ENCODE data around the gene TNRC6A. TPM values are rescaled to one million over a fixed set of nuclear protein-coding genes. Genes with fewer than 3 reads are reported as not detected.
A peak's percentile ranks its signal among the peaks of the same experiment; 100 is the strongest.

The TNRC6A gene
- total and polyA plus RNA-seq, 12 donors: 32.0 to 83.3 (median 54.0) TPM

DNA sequence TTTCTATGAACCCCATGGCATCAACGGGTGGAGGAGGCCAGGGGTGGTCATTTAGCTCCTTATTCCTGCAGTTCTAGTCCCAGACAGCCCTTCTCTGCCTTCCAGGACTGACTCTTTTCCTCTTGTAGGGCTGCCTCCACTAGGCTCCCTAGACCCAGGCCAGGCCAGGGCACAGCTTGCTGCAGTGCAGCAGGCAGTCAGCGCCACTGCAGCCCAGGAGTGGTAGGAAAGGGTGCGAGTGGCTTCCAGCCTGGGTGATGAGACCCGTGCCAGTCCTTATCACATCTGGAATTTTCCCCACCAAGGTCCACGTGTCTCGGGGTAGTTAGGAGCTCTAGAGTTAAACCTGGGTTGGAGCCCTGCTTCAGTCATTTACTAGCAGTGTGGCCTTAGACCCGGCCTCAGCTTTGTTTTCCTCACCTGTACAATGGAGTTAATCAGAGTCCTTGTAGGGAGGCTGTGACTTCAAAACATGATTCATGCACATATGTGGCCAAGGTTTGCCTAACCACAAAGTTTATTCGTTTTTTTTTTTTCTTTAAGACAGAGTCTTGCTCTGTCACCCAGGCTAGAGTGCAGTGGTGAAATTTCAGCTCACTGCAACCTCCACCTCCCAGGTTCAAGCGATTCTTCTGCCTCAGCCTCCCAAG lies 121.0 kb downstream of the TNRC6A start:
- 62 to 74% (median 69%) methylated on average over 5 to 9 of the region's 9 CpGs for WGBS, 4 donors
- peaks cover 4 to 5% of the 10 kb centered on the region in 2 donors for H3K4me1 ChIP-seq (replicated peaks in 1 of 2)
- DNase-seq: peak in 1 of 7 donors; percentile 29
- no peaks in the 10 kb centered on the region for H3K27me3 ChIP-seq
- no peak overlapping the region for H3K27ac ChIP-seq
- TF ChIP-seq POLR2A (IDR thresholded peaks at IDR 0.05): no peak
- TF ChIP-seq, protein P1, sequence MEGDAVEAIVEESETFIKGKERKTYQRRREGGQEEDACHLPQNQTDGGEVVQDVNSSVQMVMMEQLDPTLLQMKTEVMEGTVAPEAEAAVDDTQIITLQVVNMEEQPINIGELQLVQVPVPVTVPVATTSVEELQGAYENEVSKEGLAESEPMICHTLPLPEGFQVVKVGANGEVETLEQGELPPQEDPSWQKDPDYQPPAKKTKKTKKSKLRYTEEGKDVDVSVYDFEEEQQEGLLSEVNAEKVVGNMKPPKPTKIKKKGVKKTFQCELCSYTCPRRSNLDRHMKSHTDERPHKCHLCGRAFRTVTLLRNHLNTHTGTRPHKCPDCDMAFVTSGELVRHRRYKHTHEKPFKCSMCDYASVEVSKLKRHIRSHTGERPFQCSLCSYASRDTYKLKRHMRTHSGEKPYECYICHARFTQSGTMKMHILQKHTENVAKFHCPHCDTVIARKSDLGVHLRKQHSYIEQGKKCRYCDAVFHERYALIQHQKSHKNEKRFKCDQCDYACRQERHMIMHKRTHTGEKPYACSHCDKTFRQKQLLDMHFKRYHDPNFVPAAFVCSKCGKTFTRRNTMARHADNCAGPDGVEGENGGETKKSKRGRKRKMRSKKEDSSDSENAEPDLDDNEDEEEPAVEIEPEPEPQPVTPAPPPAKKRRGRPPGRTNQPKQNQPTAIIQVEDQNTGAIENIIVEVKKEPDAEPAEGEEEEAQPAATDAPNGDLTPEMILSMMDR (IDR thresholded peaks at IDR 0.05): no peak
- intact Hi-C loops (cut with DNase I): no loop called here
- H3K36me3 ChIP-seq (replicated peaks in 1 of 2): no peaks in the 10 kb centered on the region
- H3K9me3 ChIP-seq (replicated peaks in 1 of 3): no peaks in the 10 kb centered on the region
- no peak overlapping the region for H3K4me3 ChIP-seq

DNA sequence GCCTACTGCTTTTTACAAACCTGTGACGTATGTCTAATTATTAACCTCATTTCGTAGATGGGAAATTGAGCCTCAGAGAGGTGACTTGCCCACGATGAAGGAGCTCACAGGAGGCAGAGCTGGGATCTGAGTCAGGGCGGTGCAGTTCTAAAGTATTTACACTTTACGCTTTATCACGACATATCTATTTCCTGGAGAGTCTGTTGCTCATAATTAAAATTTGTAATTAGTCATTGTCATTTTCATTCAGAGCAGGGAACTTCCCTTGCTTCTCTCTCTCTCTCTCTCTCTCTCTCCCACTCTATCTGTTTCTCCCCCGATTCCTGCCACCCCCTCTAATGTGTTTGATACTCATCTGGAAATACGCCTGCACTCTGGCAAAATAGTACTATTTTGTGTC lies 122.2 kb downstream of the TNRC6A start:
- WGBS, 4 donors: 64 to 76% (median 68%) methylated on average over 8 of the region's 8 CpGs
- peaks cover 4 to 5% of the 10 kb centered on the region in 2 donors for H3K4me1 ChIP-seq (replicated peaks in 1 of 2)
- H3K27ac ChIP-seq: no peak overlapping the region
- no peaks in the 10 kb centered on the region for H3K27me3 ChIP-seq
- intact Hi-C loops (cut with DNase I): no loop called here
- no peak for TF ChIP-seq POLR2A (IDR thresholded peaks at IDR 0.05)
- TF ChIP-seq, protein P1 (IDR thresholded peaks at IDR 0.05): no peak
- no peaks in the 10 kb centered on the region for H3K36me3 ChIP-seq (replicated peaks in 1 of 2)
- no peak overlapping the region for H3K4me3 ChIP-seq
- H3K9me3 ChIP-seq (replicated peaks in 1 of 3): no peaks in the 10 kb centered on the region
- peak in 1 of 7 donors; percentile 41 for DNase-seq

DNA sequence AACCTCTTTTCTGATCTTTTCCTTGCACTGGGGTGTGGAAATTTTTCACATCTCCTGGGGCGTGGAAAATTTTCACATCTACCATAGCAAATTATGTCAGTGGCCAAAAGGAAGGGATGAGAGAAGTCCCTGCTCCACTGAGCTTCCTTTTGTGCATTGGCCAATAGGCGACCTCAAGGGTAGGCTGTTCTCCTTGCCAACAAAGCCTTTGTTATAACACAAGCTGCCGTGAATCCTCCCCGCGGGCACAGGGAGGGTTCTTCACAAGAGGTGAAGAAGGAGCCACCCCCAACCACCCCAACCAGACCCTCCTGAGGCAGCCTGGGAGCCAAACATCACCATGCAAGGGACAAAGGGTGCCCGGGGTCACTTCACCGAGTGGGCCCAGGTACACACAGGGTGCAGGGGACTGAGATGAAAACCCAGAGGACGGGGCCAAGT lies 122.8 kb downstream of the TNRC6A start:
- no peak overlapping the region for H3K27ac ChIP-seq
- no peaks in the 10 kb centered on the region for H3K36me3 ChIP-seq (replicated peaks in 1 of 2)
- H3K9me3 ChIP-seq (replicated peaks in 1 of 3): no peaks in the 10 kb centered on the region
- DNase-seq: peak in 1 of 7 donors; percentile 53
- peaks cover 4 to 5% of the 10 kb centered on the region in 2 donors for H3K4me1 ChIP-seq (replicated peaks in 1 of 2)
- intact Hi-C loops (cut with DNase I): no loop called here
- H3K4me3 ChIP-seq: no peak overlapping the region
- TF ChIP-seq POLR2A (IDR thresholded peaks at IDR 0.05): no peak
- 68 to 73% (median 72%) methylated on average over 8 of the region's 8 CpGs for WGBS, 4 donors
- H3K27me3 ChIP-seq: no peaks in the 10 kb centered on the region

DNA sequence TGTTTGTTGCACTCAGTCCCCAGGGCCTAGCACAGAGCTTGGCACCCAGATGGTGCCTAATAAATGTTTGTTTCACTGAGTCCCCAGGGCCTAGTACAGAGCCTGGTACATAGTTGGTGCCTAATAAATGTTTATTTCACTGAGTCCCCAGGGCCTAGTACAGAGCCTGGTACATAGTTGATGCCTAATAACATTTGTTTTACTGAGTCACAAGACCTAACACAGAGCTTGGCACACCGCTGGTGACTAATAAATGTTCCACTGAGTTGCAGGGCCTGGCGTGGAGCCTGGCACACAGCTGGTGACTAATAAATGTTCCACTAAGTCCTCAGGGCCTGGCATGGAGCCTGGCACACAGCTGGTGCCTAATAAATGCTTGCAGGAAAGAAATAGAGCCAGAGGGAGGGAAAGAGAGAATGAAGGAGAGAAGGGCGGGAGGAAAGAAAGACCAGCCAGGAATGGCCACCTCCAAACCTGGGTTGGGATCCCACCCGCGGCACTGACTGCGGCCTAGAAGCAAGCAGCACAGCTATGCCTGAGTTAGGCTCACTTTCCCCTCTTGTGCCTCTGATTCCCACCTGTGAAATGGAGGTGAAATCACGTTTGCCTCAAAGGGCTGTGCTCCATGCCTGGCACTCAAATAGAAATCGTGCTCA lies 123.8 kb downstream of the TNRC6A start:
- no peak overlapping the region for H3K4me3 ChIP-seq
- no peaks in the 10 kb centered on the region for H3K36me3 ChIP-seq (replicated peaks in 1 of 2)
- no peaks in the 10 kb centered on the region for H3K27me3 ChIP-seq
- TF ChIP-seq POLR2A (IDR thresholded peaks at IDR 0.05): no peak
- TF ChIP-seq, protein P1 (IDR thresholded peaks at IDR 0.05): no peak
- H3K9me3 ChIP-seq (replicated peaks in 1 of 3): no peaks in the 10 kb centered on the region
- peaks cover 4 to 5% of the 10 kb centered on the region in 2 donors for H3K4me1 ChIP-seq (replicated peaks in 1 of 2)
- intact Hi-C loops (cut with DNase I): no loop called here
- no peak overlapping the region for H3K27ac ChIP-seq
- peak in 1 of 7 donors; percentile 39 for DNase-seq
- WGBS, 4 donors: 65 to 78% (median 77%) methylated on average over 7 to 8 of the region's 8 CpGs

Data from adrenal gland (tissue), 12 donors.